ENCODE results near the gene HACD2.

HACD2 gene

GRCh38 chr3:123479891-123480290, 105.0 kb downstream of the HACD2 start:
- no peak for DNase-seq

- no peak for DNase-seq
Measured at GRCh38 chr3:123478314-123478713, 106.5 kb downstream of the HACD2 start.

- peak; percentile 12 to 72 for DNase-seq
Measured at GRCh38 chr3:123476967-123477750, 107.7 kb downstream of the HACD2 start.

DNA sequence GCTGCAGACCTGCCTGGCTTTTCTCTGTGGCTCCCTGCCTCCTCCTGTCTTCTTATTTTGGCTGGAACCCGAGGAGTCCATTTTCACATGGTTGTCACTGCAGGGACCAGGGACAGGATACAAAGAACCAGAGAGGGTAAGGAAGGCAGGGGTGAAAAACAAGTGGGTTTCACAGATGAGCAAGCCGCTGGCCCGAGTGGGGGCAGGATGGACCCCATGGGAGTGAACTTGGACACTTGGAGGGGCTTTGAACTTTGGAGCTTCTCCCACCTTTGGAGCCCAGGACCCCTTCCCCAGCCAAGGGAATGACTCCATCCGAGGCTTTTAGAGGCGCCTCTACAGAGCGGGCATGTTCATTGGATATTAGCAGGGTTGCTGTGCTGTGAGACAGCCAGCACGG, 109.1 kb downstream of the HACD2 start:
- no peak for DNase-seq

DNA sequence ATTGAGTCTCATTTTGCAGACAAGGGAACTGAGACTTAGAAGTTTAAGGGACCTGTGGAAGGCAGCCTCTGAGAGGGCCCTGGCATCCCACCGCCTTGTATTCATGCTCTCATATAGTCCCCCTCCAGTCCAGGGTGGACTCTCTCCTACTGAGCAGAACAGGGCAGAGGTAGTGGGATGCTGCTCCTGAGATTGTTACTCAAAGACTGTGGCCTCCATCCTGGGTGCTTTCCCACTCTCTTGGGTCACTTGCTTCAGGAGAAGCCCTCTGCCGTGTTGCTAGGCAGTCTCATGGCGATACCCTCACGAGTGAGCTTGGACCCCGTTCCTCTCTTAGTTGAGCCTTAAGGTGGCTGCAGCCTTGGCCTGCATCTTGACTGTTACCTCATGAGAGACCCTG, 113.7 kb downstream of the HACD2 start:
- no peak for DNase-seq

DNA sequence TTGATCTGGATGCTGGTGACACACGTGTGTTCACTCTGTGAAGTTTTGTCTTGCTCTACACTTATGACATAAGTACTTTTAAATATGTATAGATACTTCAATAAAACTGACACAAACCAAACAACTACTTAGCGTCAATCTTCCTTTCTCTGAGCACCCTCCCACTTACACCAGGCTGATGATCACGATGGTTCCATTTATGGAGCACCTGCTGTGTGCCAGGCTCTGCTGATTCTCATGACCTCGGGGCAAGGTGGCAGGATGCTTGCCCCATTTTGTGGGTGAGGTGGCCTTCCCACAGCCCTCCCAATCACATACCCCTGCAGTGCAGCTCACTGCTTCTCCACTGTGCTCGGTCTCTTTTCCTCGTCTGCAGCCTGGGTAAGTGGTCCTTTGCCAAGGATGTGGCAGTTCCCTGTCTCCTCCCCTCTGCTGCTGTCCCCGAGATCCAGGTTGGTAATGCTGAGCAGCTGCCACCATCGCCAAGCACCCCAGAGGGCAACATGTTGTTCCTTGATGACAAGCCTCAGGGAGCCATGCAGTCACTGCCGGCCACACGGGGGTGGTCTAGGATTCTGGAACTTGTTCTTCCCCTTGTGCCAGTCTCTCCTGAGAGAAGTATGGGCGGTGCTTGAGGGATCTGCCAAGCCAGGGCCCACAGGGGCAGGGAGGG, 115.4 kb downstream of the HACD2 start:
- no peak for DNase-seq

- DNase-seq = no peak
Measured at GRCh38 chr3:123467046-123467445, 117.8 kb downstream of the HACD2 start.

DNA sequence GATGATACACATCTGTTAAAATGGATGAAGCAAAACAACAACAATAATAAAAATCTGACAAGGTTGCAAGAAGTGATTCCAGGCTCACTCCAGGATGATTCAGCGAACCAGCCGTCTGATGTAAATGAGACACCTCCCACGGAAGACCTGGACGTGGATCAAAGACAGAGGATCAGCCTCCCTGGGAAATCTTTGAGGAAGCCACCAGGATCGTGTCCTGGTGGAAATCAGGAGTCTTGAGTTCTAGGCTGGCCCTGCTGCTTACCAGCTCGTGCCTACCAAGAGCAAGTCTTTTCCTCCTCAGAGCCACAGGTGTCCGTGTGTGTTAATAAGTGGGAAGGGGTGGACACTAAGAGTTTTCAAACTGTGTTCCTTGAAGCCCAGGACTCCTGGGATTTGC, 120.6 kb downstream of the HACD2 start:
- no peak for DNase-seq

DNA sequence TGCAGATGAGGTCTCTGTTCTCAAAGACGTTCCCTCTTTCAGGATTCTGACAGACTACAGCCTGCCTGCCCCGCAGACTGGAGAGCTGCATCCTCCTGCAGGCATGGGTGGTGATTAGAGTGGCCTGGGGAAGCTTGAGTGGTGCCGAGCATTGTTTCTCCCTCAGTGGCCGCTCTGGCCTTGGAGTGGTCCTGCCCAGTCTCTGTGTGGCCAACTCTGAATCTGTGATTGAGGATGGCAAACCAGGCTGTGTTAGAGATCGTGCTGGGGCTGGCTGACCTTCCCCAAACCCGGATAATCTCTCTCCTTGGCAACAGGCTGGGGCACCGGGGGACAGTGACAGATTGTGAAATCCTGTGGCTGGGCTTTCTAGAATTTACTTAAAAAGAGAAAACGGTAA, 125.0 kb downstream of the HACD2 start:
- DNase-seq = peak in 1 of 2 experiments; percentile 44

DNA sequence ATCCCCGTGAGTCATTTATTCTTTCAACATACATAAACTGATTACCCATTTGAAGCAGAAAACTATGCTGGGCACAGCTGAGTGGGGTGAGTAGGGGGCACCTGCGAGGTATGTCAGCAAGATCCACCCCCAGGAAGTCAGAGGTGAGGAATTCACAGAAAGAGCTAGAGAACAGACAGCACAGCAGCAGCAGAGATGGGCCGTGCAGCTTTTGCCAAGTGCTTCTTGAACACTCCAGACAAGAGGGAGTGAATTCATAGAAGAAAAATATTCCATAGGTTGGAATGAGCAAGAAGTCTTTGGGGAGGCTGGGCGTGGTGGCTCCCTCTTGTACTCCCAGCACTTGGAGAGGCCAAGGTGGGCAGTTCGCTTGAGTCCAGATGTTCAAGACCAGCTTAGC, 126.6 kb downstream of the HACD2 start:
- no peak for DNase-seq

GRCh38 chr3:123457841-123458240, 127.0 kb downstream of the HACD2 start:
- DNase-seq = no peak

DNA sequence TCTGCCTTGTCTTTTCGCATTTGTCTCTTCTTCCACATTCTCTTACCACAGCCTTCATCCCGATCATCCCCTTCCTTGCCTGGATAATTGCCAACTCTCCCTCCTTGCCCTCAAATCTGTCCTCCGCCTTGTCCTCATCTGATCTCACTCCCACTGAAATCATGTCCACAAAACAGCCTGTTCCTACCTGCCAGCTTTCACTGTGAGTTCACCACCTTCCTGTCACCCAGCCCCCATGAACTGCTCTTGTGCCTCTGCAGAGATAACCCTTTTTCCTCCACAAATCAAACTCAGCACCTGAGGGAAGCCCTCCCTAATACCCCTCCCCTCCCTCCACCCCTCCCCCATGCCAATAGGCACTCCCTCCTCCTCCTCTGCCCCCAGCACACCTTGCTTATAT, 131.2 kb downstream of the HACD2 start:
- no peak for DNase-seq

- DNase-seq = no peak
Measured at GRCh38 chr3:123451186-123451585, 133.7 kb downstream of the HACD2 start.

DNA sequence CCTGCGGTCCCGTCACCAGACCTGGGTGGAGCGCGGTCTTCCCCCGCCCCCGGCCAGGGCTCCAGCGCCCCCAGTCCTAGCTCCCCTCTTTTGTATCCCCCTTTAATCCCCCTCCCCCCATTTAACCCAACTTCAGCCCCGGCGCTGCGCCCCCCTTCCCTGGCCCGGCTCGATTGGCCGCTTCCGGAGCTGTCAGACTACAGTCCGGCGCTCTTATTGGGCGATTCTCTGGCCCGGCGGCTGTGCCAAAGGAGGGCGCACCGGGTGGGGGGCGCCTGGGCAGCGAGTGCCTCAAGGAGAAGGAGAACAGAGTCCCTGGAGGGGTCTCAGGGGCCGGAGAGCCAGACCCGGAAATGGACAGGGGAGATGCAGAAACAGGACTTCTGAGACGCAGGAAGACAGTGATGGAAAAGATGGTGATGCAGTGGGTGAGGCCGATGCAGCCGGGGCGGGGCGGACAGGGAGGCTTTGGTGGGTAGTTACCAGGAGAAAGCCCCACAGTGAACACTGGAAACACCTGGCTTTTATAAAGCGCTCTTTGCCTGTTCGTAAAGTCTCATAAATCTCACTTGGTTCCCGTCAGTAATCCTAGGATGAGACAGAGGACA, 134.8 kb downstream of the HACD2 start:
- DNase-seq = peak in 1 of 2 experiments; percentile 60

DNA sequence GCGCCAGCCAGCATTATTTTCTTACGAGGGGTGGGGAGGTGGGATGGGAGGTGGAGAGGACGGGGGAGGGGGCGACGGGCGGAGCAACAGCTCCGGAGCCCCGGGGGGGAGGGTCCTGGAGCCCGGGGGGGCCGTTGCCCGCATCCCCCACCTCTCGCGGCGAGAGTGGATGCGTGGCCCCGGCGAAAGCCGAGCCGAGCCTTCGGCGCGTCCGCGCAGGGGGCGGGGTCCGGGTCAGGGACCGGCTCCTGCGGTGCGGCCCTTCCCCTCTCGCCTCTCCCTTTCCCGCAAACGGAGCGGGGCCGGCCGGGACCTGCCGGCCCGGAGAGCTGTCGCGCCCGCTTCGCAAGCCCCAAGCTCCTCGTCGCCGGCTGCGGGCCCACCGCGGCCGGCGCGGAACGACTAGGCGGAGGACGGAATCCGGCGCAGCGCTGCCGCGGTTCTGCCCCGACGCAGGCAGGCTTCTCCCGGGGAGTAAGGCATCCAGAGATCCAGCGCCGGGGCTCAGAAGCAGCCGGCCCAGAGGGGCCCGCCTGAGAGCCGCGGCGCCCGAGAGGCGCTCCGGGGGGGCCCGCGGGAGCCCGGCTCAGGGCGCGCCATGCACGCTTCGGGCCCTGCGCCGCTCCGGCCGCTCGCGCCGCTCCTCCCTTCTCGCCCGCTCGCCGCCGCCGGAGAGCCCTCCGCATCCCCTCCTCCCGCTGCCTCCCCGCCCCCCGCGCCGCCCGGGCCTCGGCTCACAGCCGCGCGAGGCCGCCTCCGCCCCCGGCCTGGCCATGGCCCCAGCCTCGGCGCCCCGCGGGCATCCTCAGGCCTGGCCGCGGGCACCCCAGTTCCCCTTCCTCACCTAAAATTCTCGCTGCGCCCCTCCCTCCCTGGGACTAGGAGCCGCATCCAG, 135.5 kb downstream of the HACD2 start:
- peak; percentile 16 to 56 for DNase-seq

DNA sequence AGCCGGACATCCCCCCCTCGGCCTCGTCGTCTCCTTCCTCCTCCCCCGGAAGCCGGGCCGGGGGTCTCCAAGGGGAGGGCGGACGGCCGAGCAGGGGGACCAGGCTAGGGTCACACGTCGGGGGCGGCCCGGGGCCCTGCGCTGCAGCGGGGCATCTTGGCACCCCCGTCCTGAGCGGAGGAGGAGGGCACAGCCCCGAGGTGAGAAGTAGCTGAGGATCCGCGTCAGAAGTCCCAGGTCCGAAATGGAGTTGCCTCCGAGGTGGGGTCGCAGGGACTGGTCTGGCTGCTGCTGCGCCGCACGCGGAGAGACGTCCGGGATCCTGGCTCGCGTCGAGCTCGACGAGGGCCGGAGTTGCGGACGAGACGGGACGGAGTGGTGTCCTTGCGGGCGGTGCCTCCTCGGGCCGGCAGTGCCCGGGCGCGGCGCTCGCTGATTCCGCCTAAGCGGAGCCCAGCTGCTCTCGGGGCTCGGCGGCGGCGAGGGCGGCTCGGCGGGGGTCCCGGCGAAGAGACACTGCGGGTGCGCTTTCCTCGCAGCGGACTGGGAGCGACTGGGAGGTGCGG, 136.2 kb downstream of the HACD2 start, which contains the start of gene ADCY5:
Gene ADCY5, minus strand, starts transcription at position 555 of the 566 bp plus-strand sequence. Its CDS starts 545 bp downstream, at position 10.
- peak in 1 of 2 experiments; percentile 36 for DNase-seq

DNA sequence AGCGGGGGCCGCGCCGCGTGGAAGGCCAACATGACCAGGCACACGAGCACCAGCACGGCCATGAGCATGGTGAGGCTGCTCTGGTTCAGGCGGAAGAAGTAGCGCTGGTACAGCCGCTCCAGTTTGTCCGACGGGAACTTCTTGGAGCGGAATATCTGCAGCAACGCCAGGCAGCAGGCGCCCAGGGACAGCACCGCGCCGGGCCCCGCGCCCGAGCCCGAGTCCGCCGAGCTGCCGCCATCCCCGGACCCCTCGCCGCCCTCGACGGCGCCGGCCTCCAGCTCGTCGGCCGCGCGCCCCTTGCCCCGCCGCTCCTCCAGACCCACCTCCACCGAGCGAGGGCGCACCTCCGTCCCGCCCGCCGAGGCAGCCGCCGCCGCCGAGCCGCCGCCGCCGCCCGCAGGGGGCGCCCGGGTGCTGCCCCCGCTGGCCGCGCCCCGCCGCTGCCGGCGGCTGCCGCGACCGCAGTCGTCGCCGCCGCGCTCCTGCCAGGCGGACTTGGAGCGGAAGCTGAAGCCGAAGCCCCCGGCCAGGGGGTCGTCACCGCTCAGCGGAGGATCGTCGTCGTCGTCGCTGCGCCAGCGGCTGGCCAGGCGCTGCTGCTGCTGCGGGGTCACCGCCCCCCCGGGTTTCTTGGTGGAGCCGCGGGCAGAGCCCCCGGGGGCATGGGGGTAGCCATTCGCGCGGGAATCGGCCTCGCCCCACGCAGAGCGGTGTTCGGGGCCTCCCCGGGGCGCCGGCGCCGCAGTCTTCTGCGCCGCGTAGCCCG, 136.9 kb downstream of the HACD2 start:
- peak in 1 of 2 experiments; percentile 30 for DNase-seq

DNA sequence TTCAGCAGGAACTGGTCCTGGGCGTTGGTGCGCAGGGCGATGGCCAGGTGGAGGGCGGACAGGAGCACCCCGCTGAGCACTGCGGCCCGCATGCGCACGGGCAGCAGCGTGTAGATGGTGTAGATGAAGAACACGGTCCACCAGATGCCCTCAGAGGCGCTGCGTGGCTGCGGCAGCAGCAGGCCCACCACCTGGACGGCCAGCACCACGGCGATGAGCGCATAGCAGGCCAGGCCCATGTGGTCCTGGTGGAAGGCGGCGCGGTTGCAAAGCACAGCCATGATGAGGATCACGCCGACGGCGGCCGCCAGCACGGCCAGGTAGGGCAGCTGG, 137.5 kb downstream of the HACD2 start:
- no peak for DNase-seq

DNA sequence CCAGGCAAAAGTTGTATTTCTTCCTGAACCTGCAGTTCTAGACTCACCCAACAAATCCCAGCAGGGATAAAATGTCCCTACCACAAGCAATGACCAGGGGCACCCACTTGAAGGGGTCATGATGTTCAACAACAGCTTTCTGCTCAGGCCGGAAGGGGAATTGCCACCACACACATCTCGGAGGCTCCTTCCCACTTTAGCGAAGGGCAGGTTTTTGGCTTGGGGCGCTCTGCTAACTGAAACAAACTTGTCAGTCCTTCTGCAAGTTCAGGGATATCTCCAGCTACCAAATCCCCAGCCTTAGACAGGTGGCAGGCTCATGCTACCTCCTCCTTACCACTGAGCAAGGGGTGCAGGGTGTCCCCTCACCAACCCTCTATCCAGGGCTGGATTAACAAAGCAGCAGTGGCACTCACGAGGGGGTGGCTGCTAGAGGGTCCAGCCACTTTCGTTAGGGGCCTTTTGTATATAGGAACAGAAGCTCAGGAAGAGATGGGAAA, 138.2 kb downstream of the HACD2 start:
- DNase-seq = no peak

- DNase-seq = no peak
Measured at GRCh38 chr3:123446210-123446609, 138.6 kb downstream of the HACD2 start.

- DNase-seq = no peak
Measured at GRCh38 chr3:123445702-123446101, 139.2 kb downstream of the HACD2 start.

- DNase-seq = no peak
Measured at GRCh38 chr3:123444744-123445143, 140.1 kb downstream of the HACD2 start.
